ENCODE measurements around the gene RARG.
A peak's percentile ranks its signal among the peaks of the same experiment; 100 is the strongest.

The RARG gene

GRCh38 chr12:53231921-53232645, at the start of gene RARG:
Gene RARG (minus strand): TSS chr12:53232209. CDS start chr12:53227545, 4,664 bp downstream.
- DNase-seq: peak in 1 of 2 experiments; percentile 13

DNA sequence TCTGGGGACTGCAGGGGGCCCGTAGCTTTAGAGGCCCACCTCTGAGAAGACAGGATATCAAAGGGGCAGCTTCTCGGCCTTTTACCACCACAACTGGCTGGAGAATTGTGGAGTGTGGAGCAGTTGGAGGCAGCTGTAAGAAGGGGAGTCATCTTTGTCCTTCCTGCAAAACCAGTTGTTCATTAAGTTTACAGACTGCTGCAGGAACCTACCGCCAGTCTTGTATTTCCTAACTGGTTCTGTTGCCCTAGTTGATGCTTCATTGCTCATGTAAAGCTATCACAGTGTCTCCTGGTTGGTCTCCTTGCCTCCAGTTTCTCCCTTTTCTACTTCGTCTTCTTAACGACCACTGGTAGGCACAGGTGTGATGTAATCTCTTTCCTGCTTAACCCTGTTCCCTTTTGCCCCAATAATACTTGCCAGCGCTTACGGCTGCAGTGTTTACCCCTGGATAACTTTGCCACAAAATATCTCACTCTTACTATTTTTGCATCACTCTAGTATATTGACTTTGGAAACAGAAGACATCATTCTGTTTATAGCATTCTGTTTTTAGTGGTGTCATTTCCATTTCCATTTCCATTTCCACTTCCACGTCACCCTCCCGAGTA, 48.0 kb upstream of the RARG start:
- no peak for DNase-seq

DNA sequence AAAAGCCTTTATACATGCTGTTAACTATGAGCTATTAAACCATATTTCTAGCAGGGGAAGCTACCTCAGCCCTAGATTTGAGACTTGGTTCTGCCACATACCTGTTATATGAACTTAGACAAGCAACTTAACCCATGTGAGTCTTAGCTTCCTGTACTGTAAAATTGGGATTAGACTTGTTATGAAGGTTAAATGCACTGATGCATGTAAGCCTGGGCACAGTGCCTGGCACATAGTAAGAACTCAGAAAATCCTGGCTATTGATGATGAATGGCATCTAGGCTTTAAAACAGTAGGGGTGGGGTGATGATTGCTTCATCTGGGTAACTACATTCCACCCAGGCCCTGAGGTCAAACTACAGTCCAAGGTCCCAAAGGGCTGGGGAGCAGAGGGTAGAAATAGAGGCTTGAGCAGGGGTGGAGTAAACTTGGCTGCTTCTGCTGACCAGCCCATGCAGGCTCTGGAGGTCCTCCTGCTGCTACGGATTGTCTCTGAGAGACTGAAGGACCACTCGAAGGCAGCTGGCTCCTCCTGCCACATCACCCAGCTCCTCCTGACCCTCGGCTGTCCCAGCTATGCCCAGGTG, 47.4 kb upstream of the RARG start:
- no peak for DNase-seq

DNA sequence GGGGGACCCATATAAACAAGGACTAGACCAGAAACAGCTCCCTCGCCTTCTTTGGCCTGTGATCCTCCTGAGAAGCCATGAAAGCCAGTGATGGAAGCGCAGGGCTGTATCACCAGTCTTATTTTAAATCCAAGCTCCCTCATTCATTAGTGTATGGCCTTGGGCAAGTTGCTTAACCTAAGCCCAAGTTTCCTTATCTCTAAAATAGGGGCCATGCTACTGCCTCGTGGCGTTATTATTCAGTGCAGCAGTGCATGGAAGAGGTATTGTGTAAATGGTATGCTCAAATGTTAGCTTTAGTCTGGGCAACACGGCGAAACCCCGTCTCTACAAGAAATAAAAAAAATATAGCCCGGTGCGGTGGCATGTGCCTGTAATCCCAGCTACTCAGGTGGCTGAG, 46.0 kb upstream of the RARG start:
- DNase-seq: no peak

GRCh38 chr12:53276511-53276910, 44.5 kb upstream of the RARG start:
- DNase-seq: no peak

GRCh38 chr12:53274445-53274844, 42.4 kb upstream of the RARG start:
- DNase-seq: no peak

DNA sequence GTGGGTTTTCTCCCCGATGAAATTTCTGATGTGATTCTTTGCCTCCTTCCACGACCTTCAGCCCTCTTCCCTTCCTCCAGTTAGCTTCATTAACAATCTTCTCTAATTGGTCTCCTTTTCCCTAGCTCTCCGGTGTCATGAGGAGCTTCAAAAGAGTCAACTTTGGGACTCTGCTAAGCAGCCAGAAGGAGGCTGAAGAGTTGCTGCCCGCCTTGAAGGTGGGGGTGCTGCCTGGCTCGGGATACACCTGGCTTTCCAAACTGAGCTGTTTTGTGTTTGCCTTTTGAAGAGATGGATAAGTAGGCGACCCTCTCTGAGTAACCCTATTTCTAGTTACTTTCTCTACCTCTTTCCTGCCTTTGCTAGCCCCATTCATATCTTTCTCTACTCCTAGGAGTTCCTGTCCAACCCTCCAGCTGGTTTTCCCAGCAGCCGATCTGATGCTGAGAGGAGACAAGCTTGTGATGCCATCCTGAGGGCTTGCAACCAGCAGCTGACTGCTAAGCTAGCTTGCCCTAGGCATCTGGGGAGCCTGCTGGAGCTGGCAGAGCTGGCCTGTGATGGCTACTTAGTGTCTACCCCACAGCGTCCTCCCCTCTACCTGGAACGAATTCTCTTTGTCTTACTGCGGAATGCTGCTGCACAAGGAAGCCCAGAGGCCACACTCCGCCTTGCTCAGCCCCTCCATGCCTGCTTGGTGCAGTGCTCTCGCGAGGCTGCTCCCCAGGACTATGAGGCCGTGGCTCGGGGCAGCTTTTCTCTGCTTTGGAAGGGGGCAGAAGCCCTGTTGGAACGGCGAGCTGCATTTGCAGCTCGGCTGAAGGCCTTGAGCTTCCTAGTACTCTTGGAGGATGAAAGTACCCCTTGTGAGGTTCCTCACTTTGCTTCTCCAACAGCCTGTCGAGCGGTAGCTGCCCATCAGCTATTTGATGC, 36.9 kb upstream of the RARG start:
- DNase-seq: no peak

DNA sequence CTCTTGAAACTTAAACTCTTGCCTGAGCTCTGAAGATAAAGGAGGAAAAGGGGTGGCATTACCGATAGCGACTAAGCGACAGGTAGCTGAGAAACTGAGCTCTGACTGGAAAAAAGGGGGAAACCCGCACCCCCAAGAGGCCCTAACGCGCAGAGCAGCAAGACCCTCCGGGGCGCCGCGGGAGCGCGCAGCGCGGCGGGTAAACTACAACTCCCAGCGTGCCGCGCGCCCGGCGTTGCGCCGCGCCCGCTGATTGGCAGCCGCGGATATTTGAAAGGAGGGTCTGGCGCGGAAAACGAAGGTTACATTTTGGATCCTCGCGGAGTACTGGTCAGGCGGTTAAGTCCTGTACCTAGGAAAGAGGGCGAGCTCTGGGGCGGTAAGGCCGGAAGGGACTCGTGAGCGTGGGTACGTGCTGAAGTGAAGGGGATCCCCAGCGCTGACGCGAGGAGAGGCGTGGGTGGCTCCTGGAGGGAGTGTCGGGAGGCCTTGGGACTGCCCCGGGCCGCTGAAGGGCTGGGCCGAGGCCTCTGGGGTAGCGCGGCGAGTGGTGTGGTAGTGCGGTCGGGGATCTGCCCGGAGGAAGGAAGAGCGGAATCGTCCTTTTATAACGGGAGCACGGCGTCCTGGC, 36.1 kb upstream of the RARG start, which contains the start of gene ESPL1:
TSS of gene ESPL1 (plus strand) at position 301 of the 631 bp plus-strand sequence. CDS start 468 bp downstream, outside the sequence.
- peak in 1 of 2 experiments; percentile 8 for DNase-seq

GRCh38 chr12:53267306-53267998, 35.4 kb upstream of the RARG start:
- DNase-seq: no peak

GRCh38 chr12:53265783-53266182, 33.8 kb upstream of the RARG start:
- DNase-seq: no peak

GRCh38 chr12:53259891-53260290, 27.9 kb upstream of the RARG start:
- DNase-seq: no peak

- DNase-seq: no peak
Measured at GRCh38 chr12:53258541-53259539, 26.8 kb upstream of the RARG start.

GRCh38 chr12:53255996-53256395, 24.0 kb upstream of the RARG start:
- DNase-seq: no peak

GRCh38 chr12:53254816-53255545, 23.0 kb upstream of the RARG start:
- DNase-seq: no peak

DNA sequence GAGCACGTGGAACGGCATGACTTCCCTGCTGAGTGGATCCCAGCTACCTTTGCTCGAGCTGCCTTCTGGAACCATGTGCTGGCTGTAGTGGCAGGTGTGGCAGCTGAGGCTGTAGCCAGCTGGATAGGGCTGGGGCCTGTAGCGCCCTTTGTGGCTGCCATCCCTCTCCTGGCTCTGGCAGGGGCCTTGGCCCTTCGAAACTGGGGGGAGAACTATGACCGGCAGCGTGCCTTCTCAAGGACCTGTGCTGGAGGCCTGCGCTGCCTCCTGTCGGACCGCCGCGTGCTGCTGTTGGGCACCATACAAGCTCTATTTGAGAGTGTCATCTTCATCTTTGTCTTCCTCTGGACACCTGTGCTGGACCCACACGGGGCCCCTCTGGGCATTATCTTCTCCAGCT, 21.3 kb upstream of the RARG start:
- no peak for DNase-seq

DNA sequence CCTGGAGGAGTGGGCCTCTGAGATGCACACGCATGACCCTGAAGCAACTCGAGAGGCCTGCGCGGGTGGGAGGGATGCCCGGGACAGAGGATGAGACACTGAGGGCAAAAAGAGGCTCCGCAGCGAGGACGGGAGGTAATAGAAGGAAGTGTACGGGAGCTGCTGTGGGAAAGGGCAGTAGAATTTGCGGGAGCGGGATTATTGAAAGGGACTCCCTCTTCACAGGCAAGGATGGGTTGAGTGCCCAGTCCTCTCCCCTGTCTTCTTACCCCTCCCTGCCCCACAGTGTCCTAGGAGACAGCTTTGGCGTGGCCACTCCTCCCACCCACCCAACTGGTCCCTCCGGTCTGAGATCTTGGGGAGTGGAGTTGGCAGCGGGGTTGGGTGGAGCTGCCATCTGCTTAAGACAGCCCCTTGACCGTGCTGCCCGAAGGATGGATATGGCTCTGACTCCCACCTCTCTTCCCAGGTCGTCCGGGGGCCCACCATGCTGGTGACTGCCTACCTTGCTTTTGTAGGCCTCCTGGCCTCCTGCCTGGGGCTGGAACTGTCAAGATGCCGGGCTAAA, 20.4 kb upstream of the RARG start:
- peak in 1 of 2 experiments; percentile 14 for DNase-seq

GRCh38 chr12:53251477-53252348, 19.7 kb upstream of the RARG start:
- DNase-seq: peak in 1 of 2 experiments; percentile 48

- no peak for DNase-seq
Measured at GRCh38 chr12:53245286-53245685, 13.3 kb upstream of the RARG start.
